Measurements from ENCODE around the gene HMX3.

The HMX3 gene

DNA sequence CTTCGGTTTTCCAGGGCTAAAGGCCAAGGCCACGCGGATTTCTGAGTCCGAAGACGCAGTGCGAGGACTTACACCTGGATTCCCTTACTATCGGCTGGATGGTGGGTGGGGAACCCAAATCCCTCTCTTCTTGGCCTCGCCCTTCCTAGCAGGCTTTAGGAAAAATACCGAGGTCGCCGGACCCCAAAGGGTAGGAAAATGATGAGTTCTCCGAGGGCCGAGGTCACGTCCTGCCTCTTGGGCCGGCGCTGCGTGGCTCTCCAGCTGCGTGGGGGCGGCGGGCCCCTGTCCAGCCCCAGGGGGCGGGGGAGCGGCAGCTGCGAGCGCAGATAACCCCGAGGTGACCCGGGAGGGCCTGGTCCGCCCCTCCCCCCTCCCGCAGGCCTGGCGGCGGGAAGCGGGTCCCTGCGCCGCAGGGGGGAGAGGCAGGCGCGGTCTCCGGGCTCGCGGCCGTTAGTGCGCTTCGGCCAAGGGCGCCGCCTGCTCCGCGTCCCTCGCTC lies 805 bp upstream of the HMX3 start:
- no peak for DNase-seq

- no peak for DNase-seq
These were observed 543 bp downstream of the HMX3 start for GRCh38 chr10:123136221-123136805.

DNA sequence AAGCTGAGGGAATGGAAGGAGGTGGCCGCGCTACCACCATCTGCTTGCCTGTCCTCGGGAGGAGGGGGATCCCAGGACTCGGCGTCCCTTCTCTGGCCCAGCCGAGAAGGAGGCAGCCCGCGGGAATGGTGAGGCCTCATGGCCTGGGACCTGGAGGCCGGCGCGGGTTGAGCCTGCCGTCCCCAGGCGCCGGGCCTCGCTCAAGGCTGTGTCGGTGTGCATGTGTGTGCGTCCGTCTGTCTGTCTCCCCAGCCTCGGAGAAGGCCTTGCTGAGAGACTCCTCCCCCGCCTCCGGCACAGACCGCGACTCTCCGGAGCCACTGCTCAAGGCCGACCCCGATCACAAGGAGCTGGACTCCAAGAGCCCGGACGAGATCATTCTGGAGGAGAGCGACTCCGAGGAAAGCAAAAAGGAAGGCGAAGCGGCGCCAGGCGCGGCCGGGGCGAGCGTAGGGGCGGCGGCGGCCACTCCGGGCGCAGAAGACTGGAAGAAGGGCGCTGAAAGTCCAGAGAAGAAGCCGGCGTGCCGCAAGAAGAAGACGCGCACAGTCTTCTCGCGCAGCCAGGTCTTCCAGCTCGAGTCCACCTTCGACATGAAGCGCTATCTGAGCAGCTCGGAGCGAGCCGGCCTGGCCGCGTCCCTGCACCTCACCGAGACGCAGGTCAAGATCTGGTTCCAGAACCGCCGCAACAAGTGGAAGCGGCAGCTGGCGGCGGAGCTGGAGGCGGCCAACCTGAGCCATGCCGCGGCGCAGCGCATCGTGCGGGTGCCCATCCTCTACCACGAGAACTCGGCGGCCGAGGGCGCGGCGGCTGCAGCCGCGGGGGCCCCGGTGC lies 1.3 kb downstream of the HMX3 start:
- no peak for DNase-seq

- no peak for DNase-seq
These were observed 3.4 kb downstream of the HMX3 start for GRCh38 chr10:123139165-123139520.

GRCh38 chr10:123139521-123140163 lies 3.9 kb downstream of the HMX3 start:
- DNase-seq = no peak

DNA sequence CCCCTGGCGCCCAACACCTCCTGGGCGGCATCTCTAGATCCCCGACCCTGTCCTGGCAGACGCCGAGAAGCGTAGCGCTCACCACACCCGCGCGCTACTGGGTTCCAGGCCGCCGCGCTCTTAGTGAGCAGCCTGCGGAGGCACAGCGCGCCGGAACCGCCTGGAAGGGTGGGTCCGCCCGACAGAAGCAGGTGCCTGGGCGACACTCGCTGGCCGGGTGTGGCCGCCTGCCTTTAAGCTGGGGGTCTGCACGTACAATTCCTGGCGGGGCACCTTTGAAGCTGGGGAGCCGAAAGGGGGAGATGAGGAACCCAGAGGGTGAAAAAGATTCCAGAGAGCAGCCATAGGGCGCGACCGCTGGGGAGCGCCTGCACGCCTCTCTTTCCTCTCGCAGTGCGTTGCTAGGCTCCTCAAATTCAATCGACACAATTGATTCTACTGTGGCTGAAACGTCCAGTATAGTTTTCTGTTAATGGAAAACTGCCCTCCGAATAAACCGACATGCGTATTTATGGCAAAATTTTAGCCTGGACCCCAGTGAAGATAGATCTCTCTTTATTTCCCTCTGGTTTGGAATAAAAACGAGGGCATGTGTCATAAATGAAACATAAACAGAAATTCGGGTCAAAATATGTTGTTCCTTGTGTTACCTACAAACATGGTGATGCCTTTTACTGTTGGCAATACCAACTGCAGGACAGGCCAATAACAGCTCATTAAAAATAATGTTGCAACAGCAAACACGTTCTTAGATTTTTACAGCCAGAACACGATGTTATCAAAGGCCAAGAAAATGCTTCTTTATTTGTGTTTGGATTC lies 4.6 kb downstream of the HMX3 start:
- DNase-seq = no peak

DNA sequence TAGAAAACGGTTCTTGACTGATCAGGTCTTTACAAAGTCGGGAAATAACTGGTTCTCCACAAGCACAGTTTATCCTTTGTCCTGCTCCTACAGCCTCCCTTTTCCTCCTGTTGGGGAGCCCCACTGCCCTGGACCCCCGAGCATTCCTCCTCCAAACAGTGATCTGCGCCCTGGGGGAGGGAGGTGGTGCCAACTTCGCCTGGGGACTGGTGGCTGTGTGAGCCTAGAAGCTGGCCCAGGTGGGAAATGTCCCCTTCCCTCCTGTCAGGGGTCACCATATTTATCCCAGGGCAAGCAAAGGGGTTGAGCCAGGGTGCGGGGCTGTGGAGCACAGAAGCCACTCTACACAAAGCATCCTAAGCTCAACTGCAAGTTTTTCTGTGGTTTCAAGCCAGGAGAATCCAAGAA lies 5.2 kb downstream of the HMX3 start:
- no peak for DNase-seq

DNA sequence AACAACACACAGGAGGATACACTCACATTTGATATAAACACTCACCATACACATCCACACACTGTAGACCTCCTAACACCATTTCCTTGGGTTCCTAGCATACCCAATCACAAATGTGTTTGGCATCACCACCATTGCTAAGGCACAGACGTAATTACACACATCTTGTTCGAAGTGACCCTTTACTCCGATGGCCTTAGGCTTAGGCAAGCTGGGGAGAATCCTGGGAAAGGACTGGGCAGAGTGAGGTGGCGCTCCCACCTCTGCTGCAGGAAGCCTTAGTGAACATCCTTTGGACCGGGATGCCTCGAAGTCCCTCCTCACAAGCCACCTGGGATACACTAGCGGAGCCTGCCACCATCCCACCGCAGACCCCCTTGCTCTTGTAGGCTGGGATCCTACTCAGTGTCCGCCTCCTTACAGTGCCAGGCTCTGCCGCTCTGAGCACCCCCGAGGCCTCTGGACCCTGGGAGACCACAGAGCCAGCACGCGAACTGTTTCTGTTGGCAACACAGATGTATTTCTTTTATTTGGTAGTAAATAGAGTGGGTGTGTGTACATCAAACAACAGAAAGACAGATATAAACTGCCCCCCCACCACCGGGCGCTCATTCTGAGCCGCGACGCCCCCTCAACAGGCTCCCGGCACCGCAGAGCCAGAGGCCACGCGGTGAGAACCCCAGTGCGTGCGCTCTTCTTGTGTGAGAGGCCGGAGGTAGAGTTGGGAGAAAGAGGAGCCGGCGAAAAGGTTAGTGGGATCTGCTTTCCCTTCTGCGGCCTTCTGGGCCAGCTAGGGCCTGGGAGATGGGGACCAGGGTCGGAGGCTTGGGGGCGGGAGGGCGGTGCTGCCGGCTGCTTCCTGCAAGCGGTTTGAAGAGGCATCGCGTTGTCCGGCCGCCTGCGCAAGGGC lies 6.3 kb downstream of the HMX3 start:
- DNase-seq = no peak

GRCh38 chr10:123142701-123143161 lies 7.0 kb downstream of the HMX3 start:
- DNase-seq = no peak

- DNase-seq = no peak
These were observed 7.5 kb downstream of the HMX3 start for GRCh38 chr10:123143162-123143824.

- no peak for DNase-seq
These were observed 8.0 kb downstream of the HMX3 start for GRCh38 chr10:123143825-123144168.

GRCh38 chr10:123144697-123145541 lies 9.1 kb downstream of the HMX3 start:
- DNase-seq = no peak

GRCh38 chr10:123145542-123146012 lies 9.8 kb downstream of the HMX3 start:
- DNase-seq = no peak

DNA sequence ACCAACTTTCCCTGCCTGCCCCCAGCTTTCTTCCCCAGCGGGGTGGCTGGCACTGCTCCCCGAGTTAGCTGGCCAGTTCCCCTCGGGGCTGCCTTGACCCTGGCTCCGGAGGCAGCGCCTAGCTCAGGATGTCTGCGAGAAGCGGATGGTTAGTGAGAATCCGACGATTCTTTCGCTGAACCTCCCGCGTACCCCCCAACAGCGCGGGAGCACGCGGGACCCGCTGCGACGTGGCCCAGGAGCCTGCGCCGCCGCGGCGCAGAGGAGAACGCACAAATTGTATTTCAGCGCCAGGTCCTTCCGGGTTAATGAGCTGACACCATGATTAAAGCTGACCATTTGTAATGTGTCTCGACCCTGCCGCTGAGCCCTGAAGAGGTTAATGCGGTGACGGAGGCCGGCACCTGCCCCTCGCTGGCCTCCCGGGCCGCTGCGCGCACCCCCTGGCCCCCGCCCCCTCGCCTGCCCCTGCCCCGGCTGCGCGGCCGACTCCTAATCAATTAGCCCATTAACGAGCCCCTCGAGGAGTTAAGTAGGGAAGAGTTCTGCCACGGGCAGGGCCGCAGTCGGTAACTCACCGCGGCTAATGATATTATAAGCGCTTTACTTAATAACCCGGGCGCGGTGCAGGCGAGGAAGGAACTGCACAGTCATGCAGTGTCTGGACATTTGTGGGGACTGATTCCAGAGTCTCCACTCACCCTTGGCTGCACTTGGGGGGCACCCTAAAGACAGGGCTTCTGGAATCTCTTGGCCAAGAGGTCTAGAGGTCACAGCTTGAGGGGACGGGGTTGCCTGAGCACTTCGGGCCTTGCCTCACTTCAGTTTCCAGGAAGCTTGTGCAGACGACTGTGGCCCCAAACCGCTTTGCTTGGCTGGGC lies 10.5 kb downstream of the HMX3 start:
- DNase-seq = no peak

DNA sequence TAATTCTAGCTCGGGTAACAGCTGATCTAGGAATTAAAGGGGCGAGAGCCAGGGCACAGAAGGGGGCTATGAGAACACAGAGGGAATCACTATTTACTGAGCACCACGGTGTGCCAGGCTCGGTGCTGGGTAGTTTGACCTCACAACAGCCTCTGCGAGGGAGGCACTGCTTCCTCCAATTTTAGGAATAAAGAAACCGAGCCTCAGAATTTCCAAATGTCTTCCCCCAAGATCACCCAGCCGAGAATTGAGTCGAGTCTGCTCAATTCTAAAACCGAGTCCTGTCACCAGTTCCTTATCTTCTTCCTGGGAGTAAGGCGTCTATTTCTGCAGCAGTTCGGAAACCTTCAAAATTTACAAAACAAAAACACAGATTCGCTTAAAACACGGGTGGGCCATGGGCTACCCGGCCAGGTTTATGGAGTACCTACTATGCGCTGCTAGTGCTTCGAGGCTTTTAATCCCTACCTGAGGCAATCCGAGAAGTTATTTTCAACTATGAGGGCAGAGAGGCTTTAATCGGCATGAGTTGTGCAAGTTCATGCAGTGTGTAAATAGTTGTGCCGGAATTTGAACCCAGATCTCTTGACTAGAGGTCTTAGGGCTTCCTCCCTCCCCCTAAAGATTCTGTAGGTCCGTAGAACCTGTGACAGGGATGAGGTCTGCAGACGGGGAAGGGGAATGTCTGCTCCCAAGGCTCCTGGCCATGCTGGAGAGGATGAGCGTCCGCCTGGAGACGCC lies 11.3 kb downstream of the HMX3 start:
- DNase-seq = no peak

GRCh38 chr10:123147635-123148413 lies 12.1 kb downstream of the HMX3 start, which contains the start of gene HMX2:
Gene HMX2 (plus strand): TSS chr10:123148136. CDS start chr10:123148379, 243 bp downstream.
- DNase-seq = no peak

GRCh38 chr10:123148414-123149161 lies 12.8 kb downstream of the HMX3 start:
- no peak for DNase-seq

All from activated naive CD4-positive, alpha-beta T cell (primary cell).